Panc1 (cell line): ENCODE measurements around the gene GEMIN4.

Experiments used
- SIN3A ChIP-seq: IDR thresholded peaks from 2 replicates; pipeline ENCODE4 v1.6.1; 2012; ENCODE audit warnings: low read depth, mild to moderate bottlenecking, low read length, moderate library complexity, borderline replicate concordance; ENCODE audit not compliant: insufficient read depth
- TF ChIP-seq, protein P1 (sequence below): fragments of 450-650 bp; IDR thresholded peaks from 2 replicates; pipeline ENCODE4 v1.5.1; 2017; ENCODE audit warnings: mild to moderate bottlenecking
- TF ChIP-seq, protein P2 (sequence below), 2 experiments: IDR thresholded peaks; 2 replicates each; pipeline ENCODE4 v1.6.1; 2011 to 2012; ENCODE audit warnings: low read depth in 2 of 2, control low read depth in 1 of 2, low read length in 1 of 2, mild to moderate bottlenecking in 1 of 2, moderate library complexity in 1 of 2; ENCODE audit not compliant: insufficient read depth in 1 of 2

DNA sequence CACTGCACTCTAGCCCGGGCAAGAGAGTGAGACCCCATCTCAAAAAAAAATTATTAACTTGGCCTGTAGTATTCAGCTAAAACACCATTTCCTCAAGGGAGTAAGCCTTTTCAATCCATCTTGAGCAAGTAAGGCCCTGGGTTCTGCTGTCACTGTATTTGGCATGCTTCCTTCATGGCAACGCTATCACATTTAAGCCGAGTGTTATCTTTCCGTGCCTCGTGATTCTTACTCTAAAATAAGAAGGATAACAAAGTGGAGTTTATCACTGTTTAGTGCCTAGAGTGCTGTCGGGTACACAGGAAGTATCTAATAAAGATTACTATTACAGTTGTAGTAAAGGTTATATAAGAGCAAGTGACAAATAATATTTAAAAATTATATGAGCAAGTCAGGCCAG is 46.2 kb downstream of the GEMIN4 start:
- TF ChIP-seq, protein P1, sequence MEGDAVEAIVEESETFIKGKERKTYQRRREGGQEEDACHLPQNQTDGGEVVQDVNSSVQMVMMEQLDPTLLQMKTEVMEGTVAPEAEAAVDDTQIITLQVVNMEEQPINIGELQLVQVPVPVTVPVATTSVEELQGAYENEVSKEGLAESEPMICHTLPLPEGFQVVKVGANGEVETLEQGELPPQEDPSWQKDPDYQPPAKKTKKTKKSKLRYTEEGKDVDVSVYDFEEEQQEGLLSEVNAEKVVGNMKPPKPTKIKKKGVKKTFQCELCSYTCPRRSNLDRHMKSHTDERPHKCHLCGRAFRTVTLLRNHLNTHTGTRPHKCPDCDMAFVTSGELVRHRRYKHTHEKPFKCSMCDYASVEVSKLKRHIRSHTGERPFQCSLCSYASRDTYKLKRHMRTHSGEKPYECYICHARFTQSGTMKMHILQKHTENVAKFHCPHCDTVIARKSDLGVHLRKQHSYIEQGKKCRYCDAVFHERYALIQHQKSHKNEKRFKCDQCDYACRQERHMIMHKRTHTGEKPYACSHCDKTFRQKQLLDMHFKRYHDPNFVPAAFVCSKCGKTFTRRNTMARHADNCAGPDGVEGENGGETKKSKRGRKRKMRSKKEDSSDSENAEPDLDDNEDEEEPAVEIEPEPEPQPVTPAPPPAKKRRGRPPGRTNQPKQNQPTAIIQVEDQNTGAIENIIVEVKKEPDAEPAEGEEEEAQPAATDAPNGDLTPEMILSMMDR: no peak
- TF ChIP-seq, protein P2, sequence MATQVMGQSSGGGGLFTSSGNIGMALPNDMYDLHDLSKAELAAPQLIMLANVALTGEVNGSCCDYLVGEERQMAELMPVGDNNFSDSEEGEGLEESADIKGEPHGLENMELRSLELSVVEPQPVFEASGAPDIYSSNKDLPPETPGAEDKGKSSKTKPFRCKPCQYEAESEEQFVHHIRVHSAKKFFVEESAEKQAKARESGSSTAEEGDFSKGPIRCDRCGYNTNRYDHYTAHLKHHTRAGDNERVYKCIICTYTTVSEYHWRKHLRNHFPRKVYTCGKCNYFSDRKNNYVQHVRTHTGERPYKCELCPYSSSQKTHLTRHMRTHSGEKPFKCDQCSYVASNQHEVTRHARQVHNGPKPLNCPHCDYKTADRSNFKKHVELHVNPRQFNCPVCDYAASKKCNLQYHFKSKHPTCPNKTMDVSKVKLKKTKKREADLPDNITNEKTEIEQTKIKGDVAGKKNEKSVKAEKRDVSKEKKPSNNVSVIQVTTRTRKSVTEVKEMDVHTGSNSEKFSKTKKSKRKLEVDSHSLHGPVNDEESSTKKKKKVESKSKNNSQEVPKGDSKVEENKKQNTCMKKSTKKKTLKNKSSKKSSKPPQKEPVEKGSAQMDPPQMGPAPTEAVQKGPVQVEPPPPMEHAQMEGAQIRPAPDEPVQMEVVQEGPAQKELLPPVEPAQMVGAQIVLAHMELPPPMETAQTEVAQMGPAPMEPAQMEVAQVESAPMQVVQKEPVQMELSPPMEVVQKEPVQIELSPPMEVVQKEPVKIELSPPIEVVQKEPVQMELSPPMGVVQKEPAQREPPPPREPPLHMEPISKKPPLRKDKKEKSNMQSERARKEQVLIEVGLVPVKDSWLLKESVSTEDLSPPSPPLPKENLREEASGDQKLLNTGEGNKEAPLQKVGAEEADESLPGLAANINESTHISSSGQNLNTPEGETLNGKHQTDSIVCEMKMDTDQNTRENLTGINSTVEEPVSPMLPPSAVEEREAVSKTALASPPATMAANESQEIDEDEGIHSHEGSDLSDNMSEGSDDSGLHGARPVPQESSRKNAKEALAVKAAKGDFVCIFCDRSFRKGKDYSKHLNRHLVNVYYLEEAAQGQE (IDR thresholded peaks at IDR 0.05; ENCODE audit: insufficient read depth in 1 of 2, low read depth in 2 of 2, low read length in 1 of 2): no peak
- no peak for TF ChIP-seq SIN3A
